Measurements from ENCODE around the gene DPYSL3. TPM values are rescaled to one million over a fixed set of nuclear protein-coding genes. Genes with fewer than 3 reads are reported as not detected.

Gene DPYSL3
- total RNA-seq, 1 donor from 2014 or later: 109 TPM

GRCh38 chr5:147458581-147458980 lies 51.3 kb downstream of the DPYSL3 start:
- Histone ChIP-seq H3K4me1 (ENCODE audit: control insufficient read depth in 3 of 3, insufficient read depth in 3 of 3, low read length in 3 of 3) (peaks cover 24 to 27% (median 25%) of the 10 kb centered on the region in 3 donors), H3K36me3 (ENCODE audit: control insufficient read depth in 3 of 3, insufficient read depth in 3 of 3, low read length in 3 of 3) (no peaks in the 10 kb centered on the region), H3K4me3 (ENCODE audit: low read length in 3 of 3) (no peak overlapping the region), H3K27ac (ENCODE audit: low read depth, low read length) (peak overlapping the region; percentile 86), H3K27me3 (ENCODE audit: control insufficient read depth in 3 of 3, insufficient read depth in 3 of 3, low read length in 3 of 3) (no peaks in the 10 kb centered on the region), H3K9me3 (ENCODE audit: control insufficient read depth in 3 of 3, low read length in 3 of 3) (peaks cover 0 to 2% (median 0%) of the 10 kb centered on the region in 3 donors), H3K9ac (ENCODE audit: low read depth in 1 of 3, low read length in 3 of 3) (no peak overlapping the region)

GRCh38 chr5:147455822-147456450 lies 53.9 kb downstream of the DPYSL3 start:
- Histone ChIP-seq H3K4me1 (ENCODE audit: control insufficient read depth in 3 of 3, insufficient read depth in 3 of 3, low read length in 3 of 3) (peaks cover 34 to 43% (median 35%) of the 10 kb centered on the region in 3 donors), H3K36me3 (ENCODE audit: control insufficient read depth in 3 of 3, insufficient read depth in 3 of 3, low read length in 3 of 3) (no peaks in the 10 kb centered on the region), H3K27ac (ENCODE audit: low read depth, low read length) (peak overlapping the region; percentile 91), H3K9ac (ENCODE audit: low read depth in 1 of 3, low read length in 3 of 3) (peak overlapping the region in 1 of 3 donors; percentile 84), H3K9me3 (ENCODE audit: control insufficient read depth in 3 of 3, low read length in 3 of 3) (peaks cover 0 to 2% (median 0%) of the 10 kb centered on the region in 3 donors), H3K27me3 (ENCODE audit: control insufficient read depth in 3 of 3, insufficient read depth in 3 of 3, low read length in 3 of 3) (peaks cover 0 to 3% (median 3%) of the 10 kb centered on the region in 3 donors), H3K4me3 (ENCODE audit: low read length in 3 of 3) (no peak overlapping the region)

- Histone ChIP-seq H3K9me3 (ENCODE audit: control insufficient read depth in 3 of 3, low read length in 3 of 3) (no peaks in the 10 kb centered on the region), H3K27me3 (ENCODE audit: control insufficient read depth in 3 of 3, insufficient read depth in 3 of 3, low read length in 3 of 3) (peaks cover 0 to 3% (median 3%) of the 10 kb centered on the region in 3 donors), H3K36me3 (ENCODE audit: control insufficient read depth in 3 of 3, insufficient read depth in 3 of 3, low read length in 3 of 3) (no peaks in the 10 kb centered on the region), H3K27ac (ENCODE audit: low read depth, low read length) (peak overlapping the region; percentile 91), H3K4me1 (ENCODE audit: control insufficient read depth in 3 of 3, insufficient read depth in 3 of 3, low read length in 3 of 3) (peaks cover 35 to 43% (median 36%) of the 10 kb centered on the region in 3 donors), H3K9ac (ENCODE audit: low read depth in 1 of 3, low read length in 3 of 3) (peak overlapping the region in 2 of 3 donors; percentile 84 to 88), H3K4me3 (ENCODE audit: low read length in 3 of 3) (peak overlapping the region in 2 of 3 donors; percentile 25 to 36)
These were observed 54.7 kb downstream of the DPYSL3 start for GRCh38 chr5:147454996-147455677.

DNA sequence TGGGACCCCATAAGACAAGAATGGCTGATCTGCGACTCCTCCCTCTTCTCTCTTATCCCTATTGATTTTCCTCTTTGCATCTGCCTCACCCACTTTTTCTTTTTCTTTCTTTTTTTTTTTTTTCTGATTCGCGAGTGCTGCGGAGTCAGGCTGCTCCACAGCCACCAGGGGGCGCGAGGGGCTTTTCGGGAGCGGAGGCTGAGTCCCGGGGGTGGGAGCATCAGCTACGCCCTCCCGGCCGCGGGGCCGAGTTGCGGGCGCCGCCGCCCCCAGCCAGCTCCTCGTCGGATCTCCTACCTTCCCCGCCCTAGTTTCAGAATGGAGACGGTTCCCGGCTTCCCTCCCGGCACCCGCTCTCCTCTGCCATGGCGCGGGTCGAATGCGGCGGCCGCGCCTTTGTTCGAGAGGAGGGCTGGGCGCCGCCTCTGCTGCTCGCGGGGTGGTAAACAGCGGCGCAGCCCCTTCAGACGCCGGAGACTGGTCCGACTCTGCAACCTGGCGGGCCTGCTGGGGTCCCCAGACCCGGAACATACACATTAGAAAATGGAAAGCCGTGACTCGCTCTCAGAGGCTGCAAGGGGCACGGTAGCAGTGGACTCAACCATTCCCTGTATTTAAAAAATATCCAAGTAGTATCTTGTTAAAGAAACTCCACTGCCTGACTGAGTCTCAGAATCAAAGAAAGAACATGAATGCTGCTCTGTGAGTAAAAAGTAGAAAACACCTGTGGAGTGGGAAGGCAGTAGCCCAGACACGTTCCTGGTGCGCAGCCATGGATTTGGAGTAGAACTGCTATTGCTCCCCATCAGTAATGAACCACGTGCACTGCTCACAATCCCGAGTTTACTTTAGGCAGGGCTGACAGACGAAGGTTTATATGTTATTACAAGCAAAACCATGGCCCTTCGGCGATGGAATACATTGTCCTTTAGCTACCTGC lies 55.7 kb downstream of the DPYSL3 start:
- peaks cover 0 to 3% (median 3%) of the 10 kb centered on the region in 3 donors for H3K27me3 ChIP-seq (ENCODE audit: control insufficient read depth in 3 of 3, insufficient read depth in 3 of 3, low read length in 3 of 3)
- H3K9ac ChIP-seq (ENCODE audit: low read depth in 1 of 3, low read length in 3 of 3): peak overlapping the region; percentile 79 to 88 (median 84)
- no peaks in the 10 kb centered on the region for H3K9me3 ChIP-seq (ENCODE audit: control insufficient read depth in 3 of 3, low read length in 3 of 3)
- H3K4me3 ChIP-seq (ENCODE audit: low read length in 3 of 3): peak overlapping the region; percentile 74 to 84 (median 83)
- peaks cover 31 to 43% (median 31%) of the 10 kb centered on the region in 3 donors for H3K4me1 ChIP-seq (ENCODE audit: control insufficient read depth in 3 of 3, insufficient read depth in 3 of 3, low read length in 3 of 3)
- H3K36me3 ChIP-seq (ENCODE audit: control insufficient read depth in 3 of 3, insufficient read depth in 3 of 3, low read length in 3 of 3): no peaks in the 10 kb centered on the region
- H3K27ac ChIP-seq (ENCODE audit: low read depth, low read length): peak overlapping the region; percentile 91

DNA sequence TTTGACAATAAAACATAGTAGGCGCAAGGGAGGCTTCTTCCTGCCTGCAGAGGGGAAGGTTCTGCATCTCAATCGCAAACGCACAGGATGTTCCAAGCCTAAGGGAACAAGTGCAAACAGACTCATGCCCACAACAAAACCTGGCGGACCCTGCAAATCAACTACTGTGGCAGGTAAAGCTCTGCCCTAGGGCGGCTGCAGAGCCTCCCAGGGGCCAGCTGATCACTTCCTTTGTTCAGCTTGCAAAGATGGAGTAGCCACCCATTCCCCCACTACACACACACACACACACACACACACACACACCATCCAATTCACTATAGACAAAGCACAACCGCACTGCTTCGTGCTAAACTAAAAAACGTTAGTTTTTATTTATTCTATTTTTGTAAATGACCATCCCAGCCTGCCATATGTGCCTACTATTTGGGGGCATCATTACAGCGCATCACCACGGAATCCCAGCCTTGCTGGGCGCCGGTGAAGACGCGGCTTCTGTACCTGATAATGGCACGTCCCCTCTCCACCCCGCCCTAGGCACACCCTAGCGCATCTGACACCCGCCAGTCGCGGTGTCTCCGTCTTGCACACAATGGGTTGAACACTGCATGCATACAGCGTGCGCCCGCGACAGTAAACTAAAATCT lies 57.6 kb downstream of the DPYSL3 start:
- peaks cover 23 to 37% (median 25%) of the 10 kb centered on the region in 3 donors for H3K4me1 ChIP-seq (ENCODE audit: control insufficient read depth in 3 of 3, insufficient read depth in 3 of 3, low read length in 3 of 3)
- H3K4me3 ChIP-seq (ENCODE audit: low read length in 3 of 3): peak overlapping the region; percentile 77 to 84 (median 83)
- no peaks in the 10 kb centered on the region for H3K9me3 ChIP-seq (ENCODE audit: control insufficient read depth in 3 of 3, low read length in 3 of 3)
- peaks cover 0 to 3% (median 3%) of the 10 kb centered on the region in 3 donors for H3K27me3 ChIP-seq (ENCODE audit: control insufficient read depth in 3 of 3, insufficient read depth in 3 of 3, low read length in 3 of 3)
- H3K27ac ChIP-seq (ENCODE audit: low read depth, low read length): peak overlapping the region; percentile 91
- H3K9ac ChIP-seq (ENCODE audit: low read depth in 1 of 3, low read length in 3 of 3): peak overlapping the region; percentile 79 to 88 (median 84)
- H3K36me3 ChIP-seq (ENCODE audit: control insufficient read depth in 3 of 3, insufficient read depth in 3 of 3, low read length in 3 of 3): no peaks in the 10 kb centered on the region

- Histone ChIP-seq H3K4me3 (ENCODE audit: low read length in 3 of 3) (no peak overlapping the region), H3K9ac (ENCODE audit: low read depth in 1 of 3, low read length in 3 of 3) (no peak overlapping the region), H3K36me3 (ENCODE audit: control insufficient read depth in 3 of 3, insufficient read depth in 3 of 3, low read length in 3 of 3) (no peaks in the 10 kb centered on the region), H3K4me1 (ENCODE audit: control insufficient read depth in 3 of 3, insufficient read depth in 3 of 3, low read length in 3 of 3) (peaks cover 23 to 39% (median 31%) of the 10 kb centered on the region in 3 donors), H3K27me3 (ENCODE audit: control insufficient read depth in 3 of 3, insufficient read depth in 3 of 3, low read length in 3 of 3) (peaks cover 0 to 3% (median 3%) of the 10 kb centered on the region in 3 donors), H3K9me3 (ENCODE audit: control insufficient read depth in 3 of 3, low read length in 3 of 3) (no peaks in the 10 kb centered on the region), H3K27ac (ENCODE audit: low read depth, low read length) (no peak overlapping the region)
These were observed 58.7 kb downstream of the DPYSL3 start for GRCh38 chr5:147451193-147451592.

DNA sequence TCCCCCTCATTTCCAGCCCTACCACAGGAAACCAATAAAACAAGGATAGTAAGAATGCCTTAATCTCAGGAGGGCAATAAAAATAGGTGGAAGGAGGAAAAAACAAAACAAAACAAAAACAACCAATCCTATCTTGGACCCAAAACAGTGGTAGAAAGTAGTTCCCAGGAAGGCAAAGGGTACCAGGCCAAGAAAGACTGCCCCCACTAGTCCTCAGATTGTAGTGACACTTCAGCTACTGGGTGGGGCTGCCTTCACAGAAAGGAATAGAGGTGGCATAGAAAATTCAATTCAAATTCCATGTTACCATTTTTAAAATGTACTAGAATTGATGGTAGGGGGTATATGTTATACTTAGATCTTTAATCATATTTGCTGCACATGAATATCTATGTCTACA lies 59.3 kb downstream of the DPYSL3 start:
- Histone ChIP-seq H3K4me1 (ENCODE audit: control insufficient read depth in 3 of 3, insufficient read depth in 3 of 3, low read length in 3 of 3) (peaks cover 18 to 34% (median 30%) of the 10 kb centered on the region in 3 donors), H3K36me3 (ENCODE audit: control insufficient read depth in 3 of 3, insufficient read depth in 3 of 3, low read length in 3 of 3) (no peaks in the 10 kb centered on the region), H3K4me3 (ENCODE audit: low read length in 3 of 3) (no peak overlapping the region), H3K27me3 (ENCODE audit: control insufficient read depth in 3 of 3, insufficient read depth in 3 of 3, low read length in 3 of 3) (peaks cover 0 to 3% (median 3%) of the 10 kb centered on the region in 3 donors), H3K9ac (ENCODE audit: low read depth in 1 of 3, low read length in 3 of 3) (no peak overlapping the region), H3K27ac (ENCODE audit: low read depth, low read length) (no peak overlapping the region), H3K9me3 (ENCODE audit: control insufficient read depth in 3 of 3, low read length in 3 of 3) (no peaks in the 10 kb centered on the region)

GRCh38 chr5:147448766-147449165 lies 61.1 kb downstream of the DPYSL3 start:
- Histone ChIP-seq H3K9me3 (ENCODE audit: control insufficient read depth in 3 of 3, low read length in 3 of 3) (no peaks in the 10 kb centered on the region), H3K36me3 (ENCODE audit: control insufficient read depth in 3 of 3, insufficient read depth in 3 of 3, low read length in 3 of 3) (peaks cover 0 to under 1% (median 0%) of the 10 kb centered on the region in 3 donors), H3K4me3 (ENCODE audit: low read length in 3 of 3) (no peak overlapping the region), H3K27me3 (ENCODE audit: control insufficient read depth in 3 of 3, insufficient read depth in 3 of 3, low read length in 3 of 3) (peaks cover 0 to 3% (median 3%) of the 10 kb centered on the region in 3 donors), H3K9ac (ENCODE audit: low read depth in 1 of 3, low read length in 3 of 3) (no peak overlapping the region), H3K4me1 (ENCODE audit: control insufficient read depth in 3 of 3, insufficient read depth in 3 of 3, low read length in 3 of 3) (peaks cover 17 to 22% (median 21%) of the 10 kb centered on the region in 3 donors), H3K27ac (ENCODE audit: low read depth, low read length) (no peak overlapping the region)

GRCh38 chr5:147446523-147446922 lies 63.3 kb downstream of the DPYSL3 start:
- H3K27ac ChIP-seq (ENCODE audit: low read depth, low read length): peak overlapping the region; percentile 52
- H3K27me3 ChIP-seq (ENCODE audit: control insufficient read depth in 3 of 3, insufficient read depth in 3 of 3, low read length in 3 of 3): no peaks in the 10 kb centered on the region
- H3K9ac ChIP-seq (ENCODE audit: low read depth in 1 of 3, low read length in 3 of 3): peak overlapping the region in 1 of 3 donors; percentile 10
- peaks cover 6 to 12% (median 7%) of the 10 kb centered on the region in 3 donors for H3K4me1 ChIP-seq (ENCODE audit: control insufficient read depth in 3 of 3, insufficient read depth in 3 of 3, low read length in 3 of 3)
- H3K4me3 ChIP-seq (ENCODE audit: low read length in 3 of 3): no peak overlapping the region
- H3K36me3 ChIP-seq (ENCODE audit: control insufficient read depth in 3 of 3, insufficient read depth in 3 of 3, low read length in 3 of 3): peaks cover 0 to 3% (median 0%) of the 10 kb centered on the region in 3 donors
- H3K9me3 ChIP-seq (ENCODE audit: control insufficient read depth in 3 of 3, low read length in 3 of 3): no peaks in the 10 kb centered on the region

Data from skeletal muscle tissue (tissue), 4 donors.